ENCODE data around the gene SLC38A10. TPM values are rescaled to one million over a fixed set of nuclear protein-coding genes. Genes with fewer than 3 reads are reported as not detected.

SLC38A10 gene
- total RNA-seq, 1 experiment from 2014 or later, result 43.8 TPM

- no peak overlapping the region for H3K9ac ChIP-seq (ENCODE audit: extremely low read depth, insufficient read length, low read length)
- no peak overlapping the region for H3K27ac Mint-ChIP-seq
- TF ChIP-seq CTCF (conservative IDR thresholded peaks at IDR 0.05), result no peak
These were observed 31.5 kb downstream of the SLC38A10 start for GRCh38 chr17:81263371-81264181.

More at GRCh38 chr17:81263371-81264181, 31.5 kb downstream of the SLC38A10 start:
- Histone ChIP-seq H2BK15ac (ENCODE audit: low read depth, low read length) (no peak overlapping the region), H3K9me3 (ENCODE audit: control insufficient read depth, low read depth, low read length) (no peaks in the 10 kb centered on the region), H3K27ac (ENCODE audit: insufficient read length, low read depth, low read length) (no peak overlapping the region), H4K20me1 (ENCODE audit: control insufficient read depth, insufficient read depth, insufficient read length) (no peaks in the 10 kb centered on the region), H3K18ac (ENCODE audit: insufficient read length, low read depth, low read length) (no peak overlapping the region), H4K91ac (ENCODE audit: insufficient read length, low read depth, low read length) (no peak overlapping the region), H3K56ac (ENCODE audit: insufficient read length, low read depth, low read length) (no peak overlapping the region), H3K79me2 (ENCODE audit: insufficient read depth, low read length) (no peaks in the 10 kb centered on the region), H3K14ac (ENCODE audit: insufficient read depth, low read length) (no peak overlapping the region), H3K23me2 (ENCODE audit: insufficient read length, low read depth, low read length, poor library complexity, severe bottlenecking) (no peaks in the 10 kb centered on the region), H4K5ac (ENCODE audit: insufficient read length, low read depth, low read length) (no peak overlapping the region), H2BK20ac (ENCODE audit: low read depth, low read length, poor library complexity, severe bottlenecking) (no peak overlapping the region), H4K8ac (replicated peaks; ENCODE audit: insufficient read length, low read depth, low read length) (no peak overlapping the region), H3K79me1 (ENCODE audit: insufficient read depth, low read depth, low read length, poor library complexity, severe bottlenecking) (no peaks in the 10 kb centered on the region), H2AFZ (ENCODE audit: low read length) (no peak overlapping the region), H2BK12ac (ENCODE audit: insufficient read length, low read depth, low read length) (no peak overlapping the region), H2AK5ac (ENCODE audit: insufficient read length, low read length) (no peak overlapping the region), H3K4ac (ENCODE audit: low read depth, low read length) (no peak overlapping the region), H3K4me1 (ENCODE audit: insufficient read depth, low read length) (no peaks in the 10 kb centered on the region), H3T11ph (ENCODE audit: low read length) (no peak overlapping the region), H3K23ac (ENCODE audit: insufficient read length, low read depth, low read length) (no peak overlapping the region), H3K27me3 (ENCODE audit: insufficient read depth, low read length) (no peaks in the 10 kb centered on the region), H3K4me2 (ENCODE audit: insufficient read depth, insufficient read length, low read length) (no peak overlapping the region), H2BK5ac (ENCODE audit: insufficient read length, low read length) (no peak overlapping the region), H2BK120ac (ENCODE audit: low read depth, low read length, poor library complexity, severe bottlenecking) (no peak overlapping the region)
- no peak for DNase-seq
- Mint-ChIP-seq H3K9me3 (no peaks in the 10 kb centered on the region), H3K4me3 (no peak overlapping the region), H3K36me3 (ENCODE audit: insufficient read depth in 1 of 3, low read depth in 3 of 3) (peaks cover 3 to 37% (median 36%) of the 10 kb centered on the region in 3 experiments; a peak in 6 of 7 replicates), H3K27me3 (ENCODE audit: low read depth) (no peaks in the 10 kb centered on the region), H3K4me1 (no peaks in the 10 kb centered on the region)
- WGBS (ENCODE audit: extremely low coverage, insufficient read length, low lambda C conversion rate), result no CpG with 5 or more reads among the region's 40 CpGs

All from H9 (cell line).